B cell (primary cell): ENCODE results near the gene PCTP. TPM values are rescaled to one million over a fixed set of nuclear protein-coding genes. Genes with fewer than 3 reads are reported as not detected.

Experiments
- ATAC-seq: fragments of 200-7000 bp; cut with Tn5 transposase; one replicate; pipeline ENCODE4 v1.10.0; 2021; ENCODE audit warnings: low read depth, mild to moderate bottlenecking, moderate number of reproducible peaks, moderate library complexity
- CTCF ChIA-PET: fragments of 350-600 bp; sonication (Branson Sonifier 250); formaldehyde crosslinking; loops from one replicate; lab custom pipeline; 2021; ENCODE audit warnings: antibody characterized with exemption, inconsistent platforms; lab: Charles Lee
- POLR2A ChIA-PET: fragments of 350-600 bp; sonication (Branson Sonifier 250); formaldehyde crosslinking; loops from one replicate; lab custom pipeline; 2021; ENCODE audit warnings: antibody characterized with exemption; lab: Charles Lee
- DNase-seq: peaks from one replicate; pipeline ENCODE4 v3.0.0; 2013
- H2AFZ ChIP-seq: 2 replicates; pipeline ENCODE4 v1.6.1; 2012; ENCODE audit warnings: mild to moderate bottlenecking, low read depth, low read length; ENCODE audit not compliant: insufficient read depth, poor library complexity, severe bottlenecking
- H3K27ac ChIP-seq, 2 donors: 1 replicate in 1 of 2; 2 replicates in 1 of 2; pipeline ENCODE4 v1.5.1; 2012 to 2013; ENCODE audit warnings: low read length in 2 of 2, mild to moderate bottlenecking in 2 of 2, moderate library complexity in 1 of 2
- H3K27me3 ChIP-seq, 4 experiments: fragments of 200-600 bp in 1 of 4; sonication (generic) in 1 of 4; replicated peaks in 1 of 4; 1 replicate in 2 of 4; 2 replicates in 2 of 4; pipeline versions ENCODE4 v1.6.1 to v1.7.0; 2013 to 2016; ENCODE audit warnings: low read length in 3 of 4, mild to moderate bottlenecking in 2 of 4, mixed read lengths in 1 of 4, moderate library complexity in 1 of 4; ENCODE audit not compliant: insufficient read depth in 4 of 4, control insufficient read depth in 3 of 4; ENCODE audit errors: control extremely low read depth in 1 of 4
- H3K36me3 ChIP-seq, 2 experiments: replicated peaks in 1 of 2; 1 replicate in 1 of 2; 2 replicates in 1 of 2; pipeline versions ENCODE4 v1.6.1 to v1.7.1; 2013; ENCODE audit warnings: low read length in 1 of 2; ENCODE audit not compliant: insufficient read depth in 2 of 2, control insufficient read depth in 1 of 2; ENCODE audit errors: control extremely low read depth in 1 of 2, extremely low read depth in 1 of 2
- H3K4me1 ChIP-seq, 2 donors: fragments of 200-600 bp in 1 of 2; sonication (generic) in 1 of 2; 1 replicate in 1 of 2; 2 replicates in 1 of 2; pipeline versions ENCODE4 v1.5.1 to v1.6.1; 2013 to 2017; ENCODE audit warnings: low read length in 2 of 2; ENCODE audit not compliant: control insufficient read depth in 2 of 2, insufficient read depth in 2 of 2
- H3K4me2 ChIP-seq: replicated peaks from 2 replicates; pipeline ENCODE3; 2012; ENCODE audit warnings: mild to moderate bottlenecking, low read depth, low read length; ENCODE audit not compliant: poor library complexity, severe bottlenecking
- H3K4me3 ChIP-seq, 5 experiments: fragments of 200-600 bp in 1 of 5; sonication (generic) in 1 of 5; 1 replicate in 3 of 5; 2 replicates in 2 of 5; pipeline versions ENCODE4 v1.5.1 to v1.7.0; 2011 to 2016; ENCODE audit warnings: low read length in 4 of 5, mild to moderate bottlenecking in 4 of 5, low read depth in 2 of 5, control low read depth in 1 of 5, moderate library complexity in 1 of 5; ENCODE audit not compliant: insufficient read depth in 1 of 5; ENCODE audit errors: control extremely low read depth in 1 of 5, extremely low read depth in 1 of 5
- H3K79me2 ChIP-seq: fragments of 200-600 bp; sonication (generic); one replicate; pipeline ENCODE4 v1.6.0; 2016; ENCODE audit warnings: low read length; ENCODE audit not compliant: control insufficient read depth, insufficient read depth
- H3K9ac ChIP-seq: fragments of 200-600 bp; sonication (generic); 2 replicates; pipeline ENCODE4 v1.6.1; 2017; ENCODE audit warnings: mild to moderate bottlenecking, low read length, moderate library complexity
- H3K9me3 ChIP-seq, 3 donors: one replicate each; pipeline versions ENCODE4 v1.6.1 to v1.7.1; 2013; ENCODE audit warnings: low read length in 2 of 3; ENCODE audit not compliant: control insufficient read depth in 2 of 3, insufficient read depth in 1 of 3; ENCODE audit errors: control extremely low read depth in 1 of 3
- H4K20me1 ChIP-seq: 2 replicates; pipeline ENCODE4 v1.6.0; 2012; ENCODE audit warnings: mild to moderate bottlenecking, low read length; ENCODE audit not compliant: insufficient read depth, control insufficient read depth, poor library complexity, severe bottlenecking
- H3K27ac Mint-ChIP-seq: one replicate; pipeline ENCODE4 v1.8.0; 2021; ENCODE audit warnings: mixed read lengths
- H3K27me3 Mint-ChIP-seq: one replicate; pipeline ENCODE4 v1.8.0; 2021; ENCODE audit warnings: mixed read lengths
- H3K4me1 Mint-ChIP-seq: one replicate; pipeline ENCODE4 v1.8.0; 2021; ENCODE audit warnings: mixed read lengths
- H3K4me3 Mint-ChIP-seq: one replicate; pipeline ENCODE4 v1.8.0; 2021; ENCODE audit warnings: mixed read lengths
- H3K9me3 Mint-ChIP-seq: one replicate; pipeline ENCODE4 v1.8.0; 2022; ENCODE audit warnings: mixed read lengths; ENCODE audit not compliant: insufficient read depth
- CTCF ChIP-seq: fragments of 200-600 bp; IDR thresholded peaks from one replicate; pipeline ENCODE4 v1.8.0; 2022; ENCODE audit warnings: antibody characterized with exemption, mild to moderate bottlenecking
- EZH2 ChIP-seq: IDR thresholded peaks from 2 replicates; pipeline ENCODE4 v1.6.1; 2012; ENCODE audit warnings: borderline replicate concordance, low read depth, mild to moderate bottlenecking, moderate library complexity, low read length; ENCODE audit not compliant: insufficient read depth, poor library complexity, severe bottlenecking
- WGBS: methylation state at CpG from one replicate; pipeline ENCODE4 v1.1.5; 2013; ENCODE audit warnings: missing lambda C conversion rate; ENCODE audit not compliant: insufficient coverage; 5-methylcytosine and 5-hydroxymethylcytosine counted together
- intact Hi-C: fragments of 100-400 bp; cut with micrococcal nuclease; formaldehyde crosslinking; loops from one replicate; pipeline ENCODE4 v1.10.0; 2022
- polyA plus RNA-seq: library from polyadenylated mRNA; depleted of rRNA; stranded (reverse); fragments of >200 nt; gene quantifications from 2 replicates; pipeline ENCODE4 v1.2.3, GENCODE V29; 2012
- total RNA-seq, 2 donors: library from RNA; stranded (reverse); fragments of 120-200 nt in 1 of 2; gene quantifications; 1 replicate in 1 of 2; 2 replicates in 1 of 2; pipeline versions ENCODE4 v1.2.3 to v1.2.4, GENCODE V29; 2013 to 2022

PCTP gene
- total and polyA plus RNA-seq, 2 donors (not counting 1 experiment from before 2014, with no cell fraction given), result 3.2 to 9.0 TPM

GRCh38 chr17:55760643-55761355 is 9.9 kb downstream of the PCTP start:
- 100% methylated on average over 1 of the region's 3 CpGs for WGBS

More at GRCh38 chr17:55760643-55761355, 9.9 kb downstream of the PCTP start:
- POLR2A ChIA-PET, result no interaction called here
- Histone ChIP-seq H3K4me3 (no peak overlapping the region), H2AFZ (no peak overlapping the region), H3K9ac (no peak overlapping the region), H3K36me3 (no peaks in the 10 kb centered on the region), H3K4me2 (no peak overlapping the region), H3K4me1 (no peaks in the 10 kb centered on the region), H4K20me1 (no peaks in the 10 kb centered on the region), H3K27me3 (no peaks in the 10 kb centered on the region), H3K27ac (no peak overlapping the region), H3K79me2 (no peaks in the 10 kb centered on the region), H3K9me3 (no peaks in the 10 kb centered on the region)
- CTCF ChIA-PET, result interaction anchor here (0.6 to 1.3 kb wide), 2 partner anchors 10 to 43 kb away, joined by 3 read pairs; no protein-coding TSS in a partner anchor
- no peak overlapping the region for H3K27ac Mint-ChIP-seq
- no peaks in the 10 kb centered on the region for H3K27me3 Mint-ChIP-seq
- no peaks in the 10 kb centered on the region for H3K9me3 Mint-ChIP-seq
- no peak overlapping the region for H3K4me3 Mint-ChIP-seq
- intact Hi-C loops, result no loop called here
- DNase-seq, result no peak
- TF ChIP-seq EZH2 (no peak), CTCF (no peak)
- H3K4me1 Mint-ChIP-seq, result peaks cover 3% of the 10 kb centered on the region
- ATAC-seq, result no peak
